Body of pancreas (tissue), 4 donors: ENCODE measurements around the gene SLC17A1.

Experiments used
- CTCF ChIP-seq, 7 experiments: fragments of 450-650 bp in 4 of 7; fragments of 200-600 bp in 3 of 7; sonication (generic) in 3 of 7; IDR thresholded peaks; one replicate each; pipeline ENCODE4 v1.5.1; 2016 to 2019; ENCODE audit warnings: antibody characterized with exemption in 7 of 7
- POLR2A ChIP-seq, 3 donors: fragments of 450-650 bp; IDR thresholded peaks; one replicate each; pipeline ENCODE4 v1.6.1; 2016; ENCODE audit warnings: antibody characterized with exemption in 3 of 3, mild to moderate bottlenecking in 2 of 3

- no peak for TF ChIP-seq CTCF (IDR thresholded peaks at IDR 0.05)
- TF ChIP-seq POLR2A (IDR thresholded peaks at IDR 0.05): no peak
Measured at GRCh38 chr6:25851961-25852360, 20.1 kb upstream of the SLC17A1 start.
